Kidney tubule cell (primary cell): ENCODE results near the gene CREB5.
"Not testable (repeated sequence)": the region's sequence is repeated elsewhere in the genome, so short reads cannot be mapped to it uniquely, and the experiment has no call there.

Source experiments
- DNase-seq: peaks from one replicate; pipeline ENCODE4 v3.0.0-alpha.2; 2018; ENCODE audit warnings: low spot score

CREB5 gene

DNA sequence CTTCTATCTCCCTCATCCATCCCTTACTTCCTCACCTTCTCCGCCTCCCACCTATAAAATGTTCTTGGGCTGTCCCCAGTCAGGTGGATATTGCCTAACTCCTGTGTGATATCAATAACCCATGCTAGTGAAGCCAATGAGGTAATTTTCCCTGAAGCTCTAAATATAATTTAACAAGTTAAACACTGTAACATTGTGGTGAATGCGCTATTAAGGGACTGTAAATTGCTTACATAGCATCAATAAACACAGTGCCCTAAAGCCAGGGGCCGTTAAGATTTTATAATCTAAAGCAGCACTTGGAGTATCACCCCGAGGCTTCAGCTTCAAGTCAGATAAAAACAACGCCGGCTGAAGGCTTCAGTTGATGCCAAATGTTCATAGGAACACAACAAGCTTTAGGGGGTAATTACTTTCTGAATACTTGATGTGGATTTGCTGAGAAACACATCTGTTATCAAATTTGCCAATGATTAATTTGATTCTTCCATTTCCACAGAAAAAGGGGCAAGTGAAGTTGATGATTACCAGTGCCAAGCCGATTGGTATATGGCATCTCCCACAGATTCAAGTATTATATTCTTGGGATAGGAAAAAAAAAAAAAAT is 138.4 kb downstream of the CREB5 start:
- DNase-seq: peak; percentile 24

DNA sequence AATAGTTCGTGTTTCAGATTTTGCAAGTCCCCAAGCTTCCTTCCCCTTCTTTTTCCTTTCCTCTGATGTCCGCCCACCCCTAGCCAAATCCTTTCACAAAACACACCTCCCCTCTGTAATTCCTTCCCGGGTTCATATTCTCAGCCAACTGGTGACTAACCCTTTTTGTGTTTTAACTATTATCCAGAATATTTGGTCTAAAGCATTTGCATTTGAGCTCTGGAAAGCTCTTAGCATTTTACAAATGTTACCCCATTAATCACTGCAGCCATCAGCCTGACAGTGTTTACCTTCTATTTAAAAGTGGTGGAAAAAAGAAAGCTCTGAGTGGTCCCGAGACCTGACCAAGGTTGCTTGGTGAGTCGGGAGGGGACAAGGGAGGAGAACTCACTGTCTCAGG is 139.0 kb downstream of the CREB5 start:
- DNase-seq: no peak

DNA sequence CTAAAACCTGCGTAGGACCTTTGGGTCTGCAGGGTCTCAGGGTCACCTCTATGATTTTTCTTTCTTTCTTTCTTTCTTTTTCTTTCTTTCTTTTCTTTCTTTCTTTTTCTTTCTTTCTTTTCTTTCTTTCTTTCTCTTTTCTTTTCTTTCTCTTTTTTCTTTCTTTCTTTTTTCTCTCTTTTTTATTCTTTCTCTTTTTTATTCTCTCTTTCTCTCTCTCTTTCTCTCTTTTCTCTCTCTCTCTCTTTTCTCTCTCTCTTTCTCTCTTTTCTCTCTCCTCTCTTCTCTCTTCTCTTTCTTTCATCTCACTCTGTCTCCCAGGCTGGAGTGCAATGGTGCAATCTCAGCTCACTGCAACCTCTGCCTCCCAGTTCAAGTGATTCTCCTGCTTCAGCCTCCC is 139.4 kb downstream of the CREB5 start:
- not testable (repeated sequence) for DNase-seq

DNA sequence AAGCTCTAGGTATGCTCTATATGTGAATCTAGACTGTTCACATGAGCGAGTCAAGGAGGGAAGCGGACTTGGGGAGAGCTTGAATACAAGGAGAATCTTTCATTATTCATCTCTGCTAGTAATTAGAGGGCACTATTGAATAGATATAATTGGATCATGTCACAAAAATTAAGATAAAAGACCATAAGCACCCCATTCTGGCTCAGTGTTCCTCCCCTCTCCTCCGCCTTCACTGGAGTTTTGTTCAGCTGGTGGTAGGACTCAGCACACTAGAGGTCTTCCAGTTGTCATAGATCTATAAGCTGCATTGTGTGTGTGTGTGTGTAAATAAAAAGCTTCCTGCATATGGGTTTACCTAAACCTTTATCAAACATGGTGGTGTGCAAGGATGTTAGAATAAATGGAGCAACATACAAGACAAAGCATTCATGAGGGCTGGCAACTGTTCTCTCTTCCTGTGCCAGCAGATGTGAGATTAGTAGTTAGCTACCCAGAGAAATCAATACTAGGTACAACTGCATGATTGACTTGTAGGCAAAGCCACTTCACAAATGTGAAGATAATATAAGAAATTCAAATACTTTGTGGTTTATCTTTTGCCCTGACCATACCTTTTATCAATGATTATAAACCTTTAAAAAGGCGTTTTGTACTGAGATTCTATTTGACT is 142.6 kb downstream of the CREB5 start:
- DNase-seq: no peak

DNA sequence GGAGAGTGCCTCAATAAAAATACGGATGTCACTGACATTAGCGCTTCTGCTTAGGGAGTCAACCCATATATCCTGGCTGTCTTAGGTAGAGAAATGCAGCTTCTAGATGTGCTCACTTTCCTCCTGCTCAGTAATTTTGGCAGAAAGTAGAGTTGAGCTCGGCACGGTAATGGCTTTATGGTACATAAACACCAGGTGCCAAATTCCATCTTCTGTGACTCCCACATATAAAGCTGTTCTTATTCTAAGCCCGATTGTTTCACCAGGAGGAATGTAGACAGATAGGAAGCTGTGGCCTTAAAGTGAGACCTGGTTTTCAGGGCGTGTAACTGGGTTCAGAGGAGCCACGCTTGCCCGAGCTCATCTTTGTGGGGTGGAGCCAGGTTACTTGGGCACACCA is 143.7 kb downstream of the CREB5 start:
- no peak for DNase-seq

DNA sequence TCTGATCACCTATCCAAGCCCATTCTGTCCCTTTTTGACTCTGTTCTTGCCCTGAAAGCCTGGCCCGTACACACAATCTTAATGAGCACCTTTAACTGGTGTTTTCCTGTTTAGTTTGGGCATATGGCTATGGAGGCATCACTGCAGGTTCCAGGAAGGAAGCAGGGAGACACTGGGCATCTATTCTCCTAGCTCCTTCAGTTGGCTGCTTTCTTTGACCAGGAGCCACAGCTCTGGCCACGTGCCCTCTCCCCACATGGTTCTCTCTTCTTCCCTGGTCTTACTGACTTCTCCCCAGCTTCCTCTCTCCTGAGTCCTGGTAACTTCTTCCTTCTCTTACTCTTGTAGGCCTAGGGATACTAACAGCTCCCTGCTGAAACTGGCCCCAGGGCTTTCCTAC is 144.4 kb downstream of the CREB5 start:
- DNase-seq: no peak

DNA sequence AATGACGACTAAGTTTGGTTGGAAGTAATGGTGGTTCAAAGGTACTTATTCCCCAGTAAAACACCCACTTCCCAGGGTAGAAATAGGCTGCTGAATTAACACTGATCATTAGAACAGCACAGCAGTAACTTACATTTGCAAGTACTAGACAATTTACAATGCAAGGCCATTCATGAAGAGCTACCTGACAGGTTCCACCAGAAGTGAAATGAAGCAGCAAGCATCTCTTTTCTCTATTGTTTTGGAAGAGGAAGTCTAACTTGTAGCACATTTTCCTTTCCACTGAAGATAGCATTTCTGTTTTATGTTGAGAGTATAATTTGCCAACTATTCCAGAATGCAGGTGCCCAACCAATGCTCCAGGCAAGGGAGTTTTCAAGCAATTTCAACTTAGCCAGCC is 145.9 kb downstream of the CREB5 start:
- DNase-seq: no peak

DNA sequence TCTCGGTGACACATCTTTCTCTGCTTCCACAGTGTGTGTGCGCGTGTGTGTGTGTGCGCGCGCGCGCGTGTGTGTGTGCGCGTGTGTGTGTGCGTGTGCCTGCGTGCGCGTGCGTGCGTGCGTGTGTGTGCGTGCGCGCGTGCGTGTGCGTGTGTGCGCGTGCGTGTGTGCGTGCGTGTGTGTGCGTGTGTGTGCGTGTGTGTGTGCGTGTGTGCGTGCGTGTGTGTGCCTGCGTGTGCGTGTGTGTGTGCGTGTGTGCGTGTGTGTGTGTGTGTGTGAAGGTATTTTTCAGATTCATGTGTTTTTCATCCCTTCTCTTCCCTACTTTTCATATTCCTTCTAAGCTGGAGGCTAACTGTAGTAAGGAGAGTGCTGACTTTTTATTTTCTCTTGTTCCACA is 148.4 kb downstream of the CREB5 start:
- no peak for DNase-seq

DNA sequence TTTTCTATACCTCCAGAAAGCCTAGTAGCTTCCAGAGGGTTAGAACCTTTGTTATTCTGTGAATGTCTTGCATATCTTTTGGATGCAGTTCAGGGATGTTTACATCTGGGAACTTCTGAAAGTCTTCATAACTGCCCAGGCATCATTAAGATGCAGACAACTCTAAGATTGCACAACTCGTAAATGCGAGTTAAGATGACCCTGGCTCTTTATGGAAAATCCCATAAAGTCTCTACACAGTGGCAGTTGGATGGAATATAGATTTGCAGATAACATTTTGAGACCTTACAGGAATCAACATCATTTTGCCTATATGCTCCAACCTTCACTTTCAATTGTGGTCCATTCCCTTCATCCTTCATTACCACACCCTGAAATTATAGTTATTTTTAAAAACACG is 151.7 kb downstream of the CREB5 start:
- DNase-seq: no peak

DNA sequence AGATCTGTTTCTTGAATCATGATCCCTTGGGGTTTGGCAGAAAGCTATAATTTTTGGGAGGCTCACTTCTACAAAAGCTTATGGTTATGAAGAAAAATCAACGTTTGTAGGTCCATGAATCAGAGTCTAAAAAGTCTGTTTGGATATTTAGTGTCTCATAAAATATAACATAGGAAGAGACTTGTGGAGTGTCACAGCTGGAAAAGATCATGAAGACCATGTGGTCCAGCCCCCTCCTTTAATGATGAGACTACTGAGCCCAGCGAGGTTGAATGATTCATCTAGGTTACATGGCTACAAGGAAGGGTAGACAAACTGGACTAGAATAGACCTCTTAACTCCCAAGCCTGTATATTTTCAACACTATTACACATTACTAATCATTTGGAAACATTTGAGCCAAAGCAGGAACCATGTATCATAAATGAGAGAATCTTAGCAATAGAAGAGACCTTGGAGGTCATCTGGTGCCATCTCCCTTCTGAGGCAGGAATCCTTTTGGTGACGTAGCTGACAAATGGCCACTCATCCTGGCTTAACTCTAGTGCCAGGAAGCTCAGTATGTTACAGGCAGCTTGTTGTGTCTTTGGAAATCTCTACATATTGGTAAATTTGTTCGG is 152.5 kb downstream of the CREB5 start:
- no peak for DNase-seq

DNA sequence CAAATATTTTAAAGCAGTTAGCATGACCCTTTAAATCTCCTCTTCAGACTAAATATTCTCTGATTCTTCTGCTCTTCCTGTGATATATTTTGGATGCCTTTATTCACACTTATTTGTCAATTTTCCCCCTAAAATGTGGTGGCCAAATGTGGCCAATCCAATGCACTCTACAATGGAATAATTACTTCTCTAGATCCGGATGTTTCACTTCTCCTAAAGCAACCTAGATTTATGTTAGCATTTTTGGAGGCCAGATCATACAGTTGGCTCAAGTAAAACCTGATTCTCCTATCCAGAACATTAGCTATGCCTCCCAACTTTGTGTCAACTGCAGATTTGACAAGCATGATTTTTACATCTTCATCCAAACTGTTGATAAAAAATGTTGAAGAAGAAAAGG is 153.7 kb downstream of the CREB5 start:
- no peak for DNase-seq

DNA sequence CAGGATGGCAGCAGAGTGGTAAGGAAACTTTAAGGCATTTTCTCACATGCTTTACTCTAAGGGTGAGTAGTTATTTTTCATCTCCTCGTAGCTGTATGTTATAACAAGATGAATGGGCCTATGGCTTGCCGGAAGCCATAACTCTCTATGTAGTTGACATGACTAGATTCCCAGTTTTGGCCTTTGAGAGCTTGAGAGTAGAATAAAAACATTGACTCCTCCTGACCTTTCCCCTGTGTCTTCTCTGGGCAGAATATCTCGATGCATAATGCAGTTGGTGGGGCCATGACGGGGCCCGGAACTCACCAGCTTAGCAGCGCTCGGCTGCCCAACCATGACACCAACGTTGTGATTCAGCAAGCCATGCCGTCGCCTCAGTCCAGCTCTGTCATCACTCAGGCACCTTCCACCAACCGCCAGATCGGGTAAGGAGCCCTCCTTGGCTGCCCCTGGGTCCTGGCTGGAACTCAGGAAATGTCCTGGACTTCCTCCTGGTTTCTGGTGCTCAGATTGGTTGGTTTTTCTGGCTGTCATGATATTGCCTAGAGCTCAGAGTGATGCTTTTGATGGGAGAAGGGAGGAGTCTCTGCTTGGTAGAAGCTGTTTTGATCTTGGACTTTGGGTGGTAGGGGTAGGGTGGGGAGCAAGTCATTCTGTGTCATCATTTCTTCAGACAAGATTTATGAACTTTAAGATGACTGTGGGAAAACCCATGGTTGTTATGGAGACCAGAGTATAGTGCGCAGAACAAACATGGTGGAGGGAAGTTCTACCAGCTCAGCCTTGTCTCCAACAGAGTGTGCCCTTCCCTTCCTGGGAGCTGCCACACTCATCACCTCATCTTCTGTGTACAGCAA is 158.0 kb downstream of the CREB5 start:
- DNase-seq: peak; percentile 100

DNA sequence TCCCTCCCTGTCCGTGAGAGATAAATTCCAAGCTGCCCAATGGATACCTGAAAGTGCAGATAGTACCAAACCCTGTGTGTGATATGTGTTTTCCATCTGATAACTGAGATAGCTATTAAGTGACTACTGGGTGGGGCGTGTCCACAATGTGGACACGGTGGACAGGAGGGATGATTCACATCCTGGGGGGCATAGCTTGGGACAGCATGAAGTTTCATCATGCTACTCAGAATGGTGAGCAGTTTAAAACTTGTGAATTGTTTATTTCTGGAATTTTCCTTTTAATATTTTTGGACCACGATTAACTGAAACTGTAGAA is 158.6 kb downstream of the CREB5 start:
- peak; percentile 95 for DNase-seq

DNA sequence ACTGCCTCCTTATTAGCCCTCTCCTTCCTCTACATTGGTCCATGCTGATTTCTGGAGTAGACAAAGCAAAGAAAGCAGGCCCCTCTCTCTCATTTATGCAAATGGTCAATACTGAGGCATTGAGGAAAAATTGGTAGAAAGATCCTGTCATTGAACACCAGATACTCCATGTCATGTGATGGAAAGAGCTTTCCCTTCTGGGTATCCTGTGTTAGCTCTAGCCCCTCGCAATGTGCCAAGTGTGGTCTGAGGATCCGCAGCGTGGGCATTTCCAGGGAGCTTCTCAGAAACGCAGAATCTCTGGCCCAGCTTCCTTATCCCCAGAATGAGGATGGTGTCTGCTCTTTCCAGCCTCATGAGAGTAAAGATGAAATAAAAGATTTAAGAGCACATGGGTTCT is 159.1 kb downstream of the CREB5 start:
- DNase-seq: no peak

DNA sequence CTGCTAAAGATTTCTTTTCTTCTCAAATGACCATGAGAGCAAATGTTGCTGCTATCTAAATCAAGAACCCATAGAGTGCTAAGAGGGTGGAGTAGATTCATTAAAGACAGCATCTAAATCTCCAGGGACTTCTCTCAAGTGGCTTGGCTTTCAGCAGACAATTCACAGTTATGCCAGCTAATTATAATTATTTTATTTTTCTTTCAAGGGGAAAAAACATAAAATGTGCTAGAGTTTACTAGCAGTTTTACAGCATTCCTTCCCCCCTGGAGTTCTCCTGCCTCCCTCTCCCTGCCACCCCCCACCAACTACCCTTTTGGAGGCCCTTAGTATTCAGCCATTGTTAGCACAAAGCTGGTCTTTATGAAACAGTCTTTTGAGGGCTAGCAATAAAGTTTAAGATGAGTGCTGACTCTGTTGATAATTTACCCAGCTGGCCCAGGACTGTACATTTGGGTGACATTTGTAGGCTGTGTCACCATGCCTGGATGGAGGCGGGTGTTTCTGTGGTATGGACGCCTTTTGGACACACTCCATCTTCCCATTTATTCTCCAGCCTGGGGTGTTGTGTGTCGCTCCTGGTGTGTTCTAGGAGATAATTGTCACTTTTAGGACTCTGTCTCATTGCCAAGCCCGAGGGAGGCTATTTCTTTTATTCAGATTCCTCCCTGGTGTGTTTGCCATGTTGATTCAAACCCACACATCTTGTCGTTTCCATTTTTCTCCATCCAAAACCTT is 160.2 kb downstream of the CREB5 start:
- peak; percentile 54 for DNase-seq

DNA sequence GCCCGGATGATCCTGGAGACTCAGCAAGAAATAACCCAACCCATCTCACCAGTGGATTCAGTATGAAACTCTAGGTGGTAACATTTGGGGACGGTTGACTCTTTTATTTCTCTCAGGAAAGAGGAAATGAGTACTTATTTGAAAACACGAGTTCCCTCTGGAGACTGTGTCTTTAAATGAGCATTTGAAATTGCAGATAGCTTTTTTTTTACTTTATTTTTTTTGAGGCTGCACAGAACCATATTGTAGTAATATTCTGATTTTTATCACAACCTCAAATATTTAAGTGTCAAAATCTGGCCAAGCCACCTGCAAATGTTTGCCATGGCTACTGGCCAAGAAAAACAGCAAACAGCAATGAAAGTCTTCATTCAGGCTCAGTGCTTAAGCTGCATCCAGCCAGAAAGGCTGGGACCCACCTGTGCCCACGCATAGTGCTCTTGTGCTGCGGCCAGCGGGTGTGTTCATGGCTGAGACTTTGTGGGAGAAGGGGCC is 160.8 kb downstream of the CREB5 start:
- DNase-seq: peak; percentile 62

DNA sequence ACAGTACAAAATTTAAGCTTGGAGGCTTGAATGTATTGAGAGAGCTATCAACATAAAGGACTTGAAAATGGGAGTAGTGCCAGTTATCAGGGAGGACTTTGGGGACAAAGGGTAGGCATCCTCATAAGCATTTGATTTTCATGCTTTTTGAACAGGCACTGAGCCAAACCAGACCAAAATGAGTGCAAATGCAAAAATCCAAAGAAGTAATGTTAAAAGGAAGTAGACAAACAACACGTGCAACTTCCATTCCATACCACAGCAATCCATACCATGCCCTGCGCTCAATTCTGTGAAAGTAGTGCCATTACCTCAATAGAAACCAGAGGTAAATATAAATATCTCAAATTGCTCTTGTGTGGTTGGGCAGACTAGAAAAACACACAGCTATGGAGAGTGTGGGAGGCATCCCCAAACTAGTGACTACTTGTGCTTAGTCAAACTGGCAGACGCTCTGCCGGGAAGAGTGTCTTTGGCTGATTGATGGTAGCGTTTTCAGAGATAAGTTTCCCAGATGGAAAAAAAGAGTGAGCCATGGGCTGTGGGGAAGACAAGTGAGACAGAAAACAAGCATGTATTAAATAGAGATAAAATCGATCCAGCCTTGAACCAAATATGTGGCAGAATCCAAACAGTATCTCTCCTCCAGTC is 161.5 kb downstream of the CREB5 start:
- peak; percentile 57 for DNase-seq

DNA sequence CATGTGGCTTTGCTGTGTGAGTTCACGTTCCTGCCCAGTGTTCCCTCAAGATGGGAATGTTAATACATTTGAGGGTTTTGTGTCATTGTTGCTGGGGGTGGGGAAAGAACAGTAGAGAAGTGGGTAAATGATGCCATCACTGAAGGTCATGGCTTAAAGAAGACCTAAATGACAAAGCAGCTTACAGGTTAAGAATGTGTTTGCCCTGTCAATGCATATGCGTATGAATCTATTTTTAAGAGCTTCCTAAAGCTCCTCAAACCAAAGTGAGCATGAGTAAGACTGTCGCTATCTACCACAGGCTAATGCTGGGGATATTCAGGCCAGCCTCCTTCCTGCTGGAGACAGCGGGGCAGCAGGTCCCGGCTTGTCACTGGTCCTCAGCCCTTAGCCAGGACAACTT is 162.9 kb downstream of the CREB5 start:
- DNase-seq: peak; percentile 68

DNA sequence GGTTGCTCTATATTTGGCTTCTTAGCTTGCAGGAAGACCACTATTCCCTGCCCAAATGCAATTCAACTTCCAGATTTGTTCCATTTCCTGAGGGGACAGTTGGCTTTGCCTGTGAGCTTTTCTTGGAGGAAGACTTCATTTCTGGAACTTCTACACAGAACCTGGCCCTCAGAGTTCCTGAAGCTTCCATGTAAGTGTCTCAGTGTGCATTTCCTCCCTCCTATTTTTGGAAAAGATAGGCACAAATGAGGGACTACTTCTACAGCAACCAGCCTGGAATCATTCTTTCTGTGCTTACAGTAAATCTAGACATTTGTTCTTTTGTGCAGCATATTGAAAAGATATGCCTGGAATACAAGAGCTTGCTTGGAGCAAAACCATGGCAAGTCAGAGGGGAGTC is 164.3 kb downstream of the CREB5 start:
- no peak for DNase-seq

DNA sequence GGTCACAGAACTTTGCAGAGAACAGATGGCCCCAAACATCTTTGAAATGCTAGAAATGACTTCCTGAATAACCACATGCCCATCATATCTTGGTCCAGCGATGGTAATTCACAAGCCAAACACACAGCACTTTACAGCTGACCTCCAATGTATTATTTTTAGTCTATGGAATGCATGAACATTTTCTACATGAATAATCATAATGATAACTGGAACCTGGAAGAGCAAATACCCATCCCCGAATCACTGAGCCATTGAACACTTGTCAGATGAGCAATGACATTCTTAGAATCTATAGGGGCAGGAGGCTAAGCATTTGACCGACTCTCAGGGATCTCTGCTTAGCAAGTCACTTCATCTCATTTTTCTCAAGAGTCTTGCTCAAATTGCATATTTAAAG is 167.3 kb downstream of the CREB5 start:
- peak; percentile 38 for DNase-seq

DNA sequence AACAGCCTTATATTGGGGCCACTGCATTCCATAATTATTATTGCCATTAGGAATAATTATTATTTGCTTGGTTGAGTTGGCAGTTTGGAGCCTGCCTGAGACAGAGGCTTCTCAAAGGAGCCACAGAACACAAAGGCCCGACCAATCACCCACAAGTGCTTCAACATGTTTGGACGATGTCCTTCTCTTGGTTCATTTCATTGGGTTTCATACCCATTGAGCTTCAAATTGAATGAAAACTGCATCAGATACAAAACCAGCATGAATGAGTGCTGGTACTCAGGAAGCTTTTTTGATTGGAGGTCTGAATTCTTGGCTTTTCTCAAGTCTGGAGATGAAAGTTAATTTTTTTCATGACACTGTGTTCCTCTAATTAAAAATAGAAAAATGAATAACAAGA is 168.3 kb downstream of the CREB5 start:
- no peak for DNase-seq

DNA sequence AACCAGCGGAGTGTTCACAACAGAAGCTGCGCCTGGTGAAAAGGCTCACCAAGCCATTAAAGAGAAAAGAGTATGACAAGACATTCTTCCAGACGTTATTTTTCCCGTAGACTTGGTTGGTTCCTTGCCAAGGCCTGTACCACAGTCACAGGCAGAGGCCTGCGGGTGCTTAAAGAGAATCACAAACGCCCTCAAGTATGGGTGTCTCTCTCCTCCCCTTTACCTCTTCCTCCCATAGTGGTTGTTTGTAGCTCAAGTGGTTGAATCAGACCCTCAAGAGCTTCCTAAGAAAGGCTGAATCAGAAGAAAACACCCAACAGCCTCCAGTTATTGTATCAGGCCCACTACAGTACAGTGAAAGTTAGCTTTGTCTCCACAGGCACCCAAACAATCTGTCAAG is 169.0 kb downstream of the CREB5 start:
- no peak for DNase-seq
